HG02763 (cell line): ENCODE results near the gene PALMD.

Experiments used
- ATAC-seq: cut with Tn5 transposase; IDR thresholded peaks from one replicate; pipeline ENCODE4 v1.9.1; 2021; ENCODE audit warnings: mild to moderate bottlenecking, moderate library complexity; ENCODE audit not compliant: unreplicated experiment

The PALMD gene

DNA sequence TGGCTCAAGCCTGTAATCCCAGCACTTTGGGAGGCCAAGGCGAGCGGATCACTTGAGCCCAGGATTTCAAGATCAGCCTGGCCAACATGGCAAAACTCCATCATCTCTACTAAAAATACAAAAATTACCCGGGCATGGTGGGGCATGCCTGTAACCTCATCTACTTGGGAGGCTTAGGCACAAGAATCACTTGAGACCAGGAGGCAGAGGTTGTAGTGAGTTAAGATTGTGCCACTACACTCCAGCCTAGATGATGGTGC, 12.0 kb downstream of the PALMD start:
- no peak for ATAC-seq

DNA sequence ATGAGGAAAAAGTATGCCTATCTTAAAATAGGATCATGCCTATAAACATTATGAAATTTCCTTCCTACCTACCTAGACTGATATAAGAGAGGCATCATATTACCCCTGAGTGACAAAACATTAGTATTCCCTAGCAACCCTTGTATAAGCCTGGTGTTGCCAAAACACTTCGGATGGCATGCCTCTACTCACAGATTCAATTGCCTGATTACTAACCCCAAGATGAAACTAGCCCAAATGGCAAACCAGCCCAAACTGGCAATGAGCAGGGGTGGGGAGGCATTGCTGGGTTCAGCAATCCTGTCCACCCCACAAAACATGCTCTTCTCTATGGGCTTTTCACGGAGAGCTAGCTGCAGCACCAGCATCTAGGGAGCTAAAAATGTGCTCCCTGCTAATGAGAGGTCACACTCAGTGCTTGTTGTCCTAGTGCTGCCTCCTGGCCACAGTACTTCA, 13.9 kb downstream of the PALMD start:
- no peak for ATAC-seq

DNA sequence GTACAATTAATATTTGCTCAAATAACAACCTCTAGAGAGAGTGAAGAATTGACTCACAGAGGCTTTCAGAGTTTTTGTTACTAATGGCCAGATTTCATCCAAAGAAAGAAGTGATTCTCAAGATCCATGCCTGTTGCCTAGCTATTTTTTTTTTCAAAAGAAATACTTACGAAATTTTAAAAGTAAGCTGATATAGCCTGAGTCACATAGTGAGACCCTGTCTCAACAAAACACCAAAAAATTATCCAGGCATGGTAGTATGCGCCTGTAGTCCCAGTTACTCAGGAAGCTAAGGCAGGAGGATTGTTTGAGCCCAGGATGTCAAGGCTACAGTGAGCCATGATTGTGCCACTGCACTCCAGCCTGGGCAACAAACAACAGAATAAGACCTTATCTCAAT, 14.6 kb downstream of the PALMD start:
- ATAC-seq, result no peak

DNA sequence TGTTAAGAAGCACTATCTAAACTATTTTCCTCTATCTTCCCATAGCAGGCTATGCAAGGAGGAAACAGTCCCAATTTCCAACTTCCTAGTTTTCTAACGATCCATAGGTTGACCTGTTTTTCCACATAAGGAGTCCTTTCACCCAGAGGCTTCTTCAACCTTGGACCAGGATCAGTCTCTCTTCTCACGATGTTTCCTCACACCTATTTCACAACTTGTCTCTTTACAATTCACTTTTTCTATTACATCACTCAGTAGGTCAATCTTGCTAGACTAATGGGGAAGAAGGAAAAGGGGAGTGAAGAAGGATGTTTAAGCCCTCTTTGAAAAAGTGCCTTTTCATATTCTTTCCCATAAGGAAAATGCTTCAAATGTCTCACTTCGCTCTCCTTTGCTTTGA, 15.9 kb downstream of the PALMD start:
- ATAC-seq, result no peak

DNA sequence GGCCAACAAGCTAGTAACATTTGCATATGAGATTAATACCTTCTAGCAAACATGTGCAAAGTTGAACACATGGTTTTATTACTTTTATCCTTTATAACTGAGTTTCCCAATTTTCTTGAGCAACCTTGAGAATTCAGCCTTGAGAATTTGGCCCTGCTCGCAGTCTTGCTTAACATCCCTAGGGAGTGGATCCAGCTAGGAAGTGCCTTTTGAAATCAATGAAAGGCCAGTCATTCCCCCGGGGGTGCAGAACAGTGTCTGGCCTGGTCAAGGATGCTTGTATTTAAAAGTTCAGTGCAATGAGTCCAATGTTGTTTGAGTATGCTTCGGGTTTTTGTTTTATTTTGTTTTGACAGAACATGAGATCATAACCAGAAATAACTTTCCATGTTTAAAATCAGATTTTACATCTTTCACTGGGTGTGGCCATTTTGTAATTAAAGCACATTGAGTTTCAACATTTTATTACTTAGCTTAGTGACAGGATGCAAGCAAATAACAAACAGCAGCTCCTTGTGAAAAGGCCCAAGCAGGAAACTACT, 16.7 kb downstream of the PALMD start:
- no peak for ATAC-seq

DNA sequence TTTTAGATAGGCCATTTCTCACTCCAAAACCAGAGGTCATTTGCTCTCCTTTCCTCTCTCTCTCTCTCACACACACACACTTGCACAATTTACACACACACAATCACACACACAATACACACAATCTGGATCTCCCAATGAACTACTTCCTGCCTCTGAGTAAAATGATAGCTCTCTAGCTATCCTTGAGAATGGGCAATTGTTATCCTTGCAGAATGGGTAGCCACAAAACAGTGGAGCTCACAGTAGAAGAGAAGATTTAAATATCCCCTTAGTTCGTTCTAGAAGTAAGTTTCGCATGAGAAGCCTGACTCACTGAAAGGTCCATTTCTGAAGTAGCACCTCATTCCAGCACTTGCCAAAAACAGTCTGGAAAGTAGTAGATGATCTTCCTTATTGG, 17.6 kb downstream of the PALMD start:
- ATAC-seq, result no peak

DNA sequence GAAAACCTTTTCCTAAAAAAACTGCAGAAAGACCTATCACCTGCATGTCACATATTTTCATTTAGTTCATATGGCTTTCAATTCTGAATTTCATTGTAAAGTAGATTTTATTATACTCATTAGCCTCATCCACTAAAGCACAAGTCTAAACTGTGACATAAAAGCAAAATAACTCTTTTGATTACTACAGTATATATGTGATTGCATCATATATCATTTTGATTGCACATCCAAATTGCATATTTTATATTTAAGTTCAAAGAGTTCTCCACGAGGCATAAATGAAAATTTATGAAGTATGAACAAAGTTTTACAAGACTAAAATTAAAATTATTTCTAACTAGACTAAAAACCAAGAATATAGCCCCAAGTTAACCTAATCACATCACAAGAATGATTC, 19.3 kb downstream of the PALMD start:
- ATAC-seq, result no peak

DNA sequence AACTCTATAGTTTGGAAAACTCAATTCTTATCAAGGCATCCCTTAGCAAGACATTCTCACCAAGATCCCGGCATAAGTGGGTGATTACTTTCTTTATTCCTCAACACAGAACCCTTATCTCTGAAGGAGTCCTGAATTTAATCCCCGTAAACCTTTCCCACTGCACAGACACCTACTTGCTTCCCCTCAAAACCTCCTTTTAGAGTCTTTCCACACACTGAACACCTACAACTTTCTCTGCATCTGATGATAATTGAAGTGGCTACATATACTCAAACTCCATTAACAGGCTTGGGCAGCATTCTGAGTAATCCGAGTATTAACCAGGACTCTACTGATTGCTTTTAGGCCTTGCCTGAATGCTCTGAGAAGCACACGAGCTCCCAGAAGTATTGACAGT, 23.5 kb downstream of the PALMD start:
- no peak for ATAC-seq

DNA sequence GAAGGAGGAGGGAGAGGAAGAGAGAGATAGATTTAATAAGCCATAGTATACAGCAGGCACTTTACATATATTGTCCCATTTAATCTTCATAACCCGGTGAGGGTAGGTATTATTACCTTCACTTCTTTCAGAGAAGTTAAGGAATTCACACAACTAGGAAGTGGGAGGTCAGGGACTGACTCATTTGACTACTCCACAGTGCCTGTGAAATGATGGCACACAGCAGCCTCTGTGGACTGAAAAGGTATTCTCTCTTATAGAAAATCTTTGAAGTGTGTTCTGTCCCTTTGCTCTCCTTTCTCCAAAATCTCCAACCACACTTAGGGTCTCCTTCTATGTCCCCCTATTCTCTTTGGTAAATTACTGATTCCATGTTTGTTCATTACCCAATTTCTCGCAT, 23.9 kb downstream of the PALMD start:
- no peak for ATAC-seq

DNA sequence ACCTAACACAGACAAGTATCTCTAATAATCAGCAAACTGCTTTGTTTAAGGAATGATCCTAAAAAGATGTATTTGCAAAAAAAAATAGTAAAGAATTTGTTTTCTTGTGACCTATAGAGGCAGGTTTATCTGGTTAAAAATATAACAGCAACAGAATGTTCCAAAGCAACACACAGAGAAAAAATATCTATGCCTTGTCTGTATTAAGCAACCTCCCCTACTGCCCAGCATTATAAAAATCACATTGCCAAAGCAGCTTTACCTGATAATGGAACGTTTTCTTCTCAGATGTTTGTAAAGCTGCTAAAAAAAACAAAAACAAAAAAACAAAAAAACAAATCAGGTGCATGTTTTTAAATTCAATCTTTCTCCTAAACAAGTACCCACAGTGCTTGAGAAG, 24.7 kb downstream of the PALMD start:
- ATAC-seq, result no peak

DNA sequence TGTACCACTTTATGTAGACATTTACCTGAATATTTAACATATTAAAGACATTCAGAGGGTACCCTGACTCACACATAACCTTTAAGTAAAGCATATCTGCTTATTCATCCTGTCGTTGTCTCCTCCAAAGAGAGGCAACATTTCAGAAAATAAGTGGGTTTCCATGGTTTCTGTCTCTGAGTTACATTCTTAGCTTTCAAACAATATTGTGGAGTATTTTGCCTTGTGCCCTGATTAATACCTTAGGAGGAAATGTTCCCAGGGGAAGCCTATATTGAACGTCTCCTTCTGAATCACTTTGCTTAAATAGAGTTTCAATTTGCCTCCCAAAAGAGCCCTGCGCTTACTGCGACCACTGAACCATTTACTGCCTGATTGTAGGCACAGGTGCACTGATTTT, 26.1 kb downstream of the PALMD start:
- ATAC-seq, result no peak

DNA sequence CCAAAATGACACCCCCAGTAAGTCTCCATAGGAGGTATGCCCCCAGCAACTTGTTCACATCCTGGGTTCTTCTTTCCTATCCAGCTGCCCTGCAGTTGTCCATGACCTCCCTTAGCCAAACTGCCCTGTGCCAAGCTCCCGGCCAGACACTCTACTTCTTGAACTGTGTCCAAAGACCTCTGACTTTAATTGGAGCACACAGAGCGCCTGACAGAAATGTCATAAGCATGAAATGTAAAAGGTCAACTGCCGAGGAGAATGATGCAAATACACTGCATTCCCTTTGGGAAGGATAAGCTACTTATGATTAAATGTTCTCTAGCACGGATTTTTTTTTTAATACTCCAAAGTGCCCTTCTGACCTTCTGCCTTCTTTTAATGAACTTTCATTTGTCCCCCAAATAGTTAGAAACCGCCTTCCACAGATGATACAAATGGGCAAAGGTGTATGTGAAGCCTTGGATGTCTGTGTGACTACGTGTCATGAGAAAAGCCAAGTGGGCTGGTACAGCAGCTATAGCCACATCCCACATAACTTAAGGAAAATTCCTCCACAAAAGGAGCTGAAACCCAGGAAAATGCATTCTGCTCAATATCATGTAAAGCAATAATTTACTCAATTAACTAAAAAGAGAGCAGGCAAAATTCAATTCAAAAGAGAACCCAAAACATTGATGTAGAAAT, 26.8 kb downstream of the PALMD start:
- ATAC-seq, result no peak

DNA sequence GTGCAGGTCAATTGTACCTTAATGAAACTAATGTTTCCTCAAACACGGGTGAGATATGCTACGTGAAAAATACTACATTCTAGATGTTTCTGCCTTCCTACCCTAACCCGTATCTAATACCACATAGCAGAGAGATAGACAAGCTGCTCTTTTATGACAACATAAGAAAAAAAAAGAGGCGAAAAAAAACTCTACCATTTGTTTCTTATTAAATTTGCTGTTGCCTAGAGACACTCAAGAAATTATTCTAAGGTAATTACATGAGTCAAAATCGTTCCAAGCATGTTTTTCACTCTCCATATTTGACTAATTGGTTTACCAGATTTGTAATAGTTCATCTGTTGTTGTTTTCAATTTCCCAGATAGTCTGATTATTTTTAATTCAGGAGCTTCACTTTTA, 27.4 kb downstream of the PALMD start:
- no peak for ATAC-seq

DNA sequence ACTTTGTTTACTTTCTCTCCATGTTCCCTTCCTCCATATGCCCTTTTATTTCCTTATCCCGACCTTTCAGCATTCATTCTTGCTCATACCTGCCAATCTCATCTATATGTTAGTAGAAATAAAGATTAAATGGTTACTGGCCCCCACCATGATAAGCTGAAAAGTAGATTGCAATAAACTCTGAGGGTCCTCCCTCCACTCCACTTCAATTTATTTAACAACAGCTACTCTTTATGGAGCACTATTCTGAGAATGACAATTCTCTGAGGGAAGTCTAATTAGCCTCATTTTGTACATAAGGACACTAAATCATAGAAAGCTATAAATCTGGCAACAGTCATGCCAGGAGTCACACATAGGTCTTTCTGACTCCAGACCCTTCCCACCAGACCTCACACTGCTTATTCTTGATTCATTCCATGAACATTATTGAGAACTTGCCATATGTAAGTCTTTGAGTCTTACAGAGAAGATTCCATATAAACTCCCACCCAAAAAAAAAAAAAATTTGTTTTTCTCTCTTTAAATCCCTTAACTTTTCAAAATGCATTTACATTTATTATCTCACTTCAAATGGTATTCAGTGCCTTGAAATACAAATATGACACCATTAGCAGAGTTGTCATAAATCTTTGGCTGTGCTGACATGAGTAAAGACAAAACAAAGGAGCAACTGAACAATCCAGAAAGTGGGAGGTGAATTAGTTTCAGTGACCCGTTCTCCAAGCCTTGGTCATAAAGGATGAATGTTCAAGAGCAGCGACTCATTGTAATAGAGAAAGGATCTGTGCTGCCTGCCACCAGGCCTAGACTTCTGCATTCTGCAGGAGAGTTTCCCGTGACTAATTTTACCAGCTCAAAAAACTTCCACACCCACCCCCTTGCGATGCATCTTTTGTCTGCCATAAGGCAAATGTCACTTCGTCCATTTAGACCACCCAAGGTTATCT, 28.5 kb downstream of the PALMD start:
- ATAC-seq, result no peak

DNA sequence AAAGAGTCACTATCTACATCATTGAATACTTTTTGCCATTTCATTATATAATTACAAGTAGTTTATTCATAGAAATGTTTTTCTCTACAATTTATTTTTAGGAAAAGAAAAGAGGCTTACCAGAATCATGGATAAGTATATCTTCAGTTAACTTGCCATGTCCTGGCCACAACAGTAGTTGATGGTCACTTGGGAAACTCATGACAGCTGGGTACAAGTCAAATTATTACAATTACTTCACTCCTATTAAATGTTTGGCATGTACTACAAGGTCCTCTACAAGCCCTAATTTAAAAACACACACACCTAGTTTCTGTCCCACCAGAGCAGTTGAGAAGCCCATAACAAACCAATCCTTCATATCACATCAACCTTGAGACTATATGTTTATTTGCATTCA, 29.4 kb downstream of the PALMD start:
- no peak for ATAC-seq

DNA sequence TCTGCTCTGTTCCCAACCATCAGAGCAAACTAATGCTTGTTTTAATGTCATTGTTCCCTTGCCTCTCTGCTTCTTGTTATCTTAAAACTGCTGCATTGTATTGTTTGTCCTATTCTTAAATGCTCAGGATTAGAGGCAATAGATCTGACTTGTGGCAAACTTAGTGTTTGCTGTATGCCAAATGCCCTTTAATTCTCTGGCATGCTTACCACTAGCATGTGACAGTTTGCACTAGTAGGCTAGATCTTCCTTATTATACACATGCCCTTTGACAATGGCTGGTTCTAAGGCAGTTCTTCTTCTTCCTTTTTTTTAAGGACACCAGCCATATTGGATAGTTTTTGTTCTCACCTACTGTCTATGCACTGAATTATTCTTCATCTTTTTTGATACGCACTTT, 30.1 kb downstream of the PALMD start:
- no peak for ATAC-seq

DNA sequence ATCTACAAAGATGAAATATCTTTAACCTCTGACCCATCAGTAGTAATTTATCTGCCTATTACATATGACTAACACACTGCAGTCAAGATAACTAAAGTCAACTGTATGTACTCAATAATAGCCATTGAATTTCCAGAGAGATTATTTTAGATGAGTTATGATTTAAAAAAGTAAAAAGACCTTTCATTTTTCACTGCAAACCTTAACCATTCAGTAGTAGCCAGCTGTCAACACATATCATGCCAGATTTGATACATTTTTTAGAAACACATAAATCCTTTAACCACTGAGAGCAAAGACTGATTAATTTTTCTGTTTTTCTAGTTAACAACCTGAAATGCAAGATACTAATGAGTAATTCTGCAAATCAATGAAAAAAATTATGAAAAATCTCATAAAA, 31.0 kb downstream of the PALMD start:
- ATAC-seq, result no peak

DNA sequence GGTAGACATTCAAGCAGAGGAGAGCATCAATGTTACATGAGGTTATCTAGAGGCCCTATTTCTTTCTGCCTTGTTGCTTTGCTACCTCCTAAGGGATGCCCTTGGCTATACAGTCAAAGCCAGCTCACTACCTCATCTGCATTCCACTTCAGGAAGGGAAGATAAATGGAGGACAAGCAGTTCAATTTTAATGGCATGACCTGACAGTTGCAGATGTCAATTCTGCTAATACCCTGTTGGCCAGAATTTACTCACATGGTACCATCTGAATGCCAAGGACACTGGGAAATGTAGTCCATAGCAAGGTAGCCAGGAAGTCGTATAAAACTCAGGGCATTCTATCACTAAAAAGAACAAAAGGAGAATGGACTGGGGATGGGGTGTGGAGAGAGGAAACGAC, 31.5 kb downstream of the PALMD start:
- no peak for ATAC-seq

DNA sequence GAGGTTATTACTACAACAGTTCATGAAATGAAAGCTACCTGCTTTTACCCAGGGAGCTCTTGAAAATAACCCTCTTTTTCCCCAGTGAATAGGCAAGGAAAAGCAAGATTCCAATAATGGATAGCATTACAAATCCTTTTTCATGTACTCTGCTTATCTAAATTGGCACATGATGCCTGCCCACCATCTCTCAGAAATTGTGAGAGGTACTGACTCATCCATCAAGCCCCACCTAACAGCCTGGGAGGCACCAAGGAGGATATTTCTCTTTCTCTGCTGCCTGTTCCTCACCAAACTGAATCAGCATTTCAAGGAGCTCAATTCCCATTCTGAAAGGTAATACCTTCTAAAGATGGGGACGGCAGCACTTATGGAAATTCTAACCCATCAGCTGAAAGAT, 34.4 kb downstream of the PALMD start:
- no peak for ATAC-seq

DNA sequence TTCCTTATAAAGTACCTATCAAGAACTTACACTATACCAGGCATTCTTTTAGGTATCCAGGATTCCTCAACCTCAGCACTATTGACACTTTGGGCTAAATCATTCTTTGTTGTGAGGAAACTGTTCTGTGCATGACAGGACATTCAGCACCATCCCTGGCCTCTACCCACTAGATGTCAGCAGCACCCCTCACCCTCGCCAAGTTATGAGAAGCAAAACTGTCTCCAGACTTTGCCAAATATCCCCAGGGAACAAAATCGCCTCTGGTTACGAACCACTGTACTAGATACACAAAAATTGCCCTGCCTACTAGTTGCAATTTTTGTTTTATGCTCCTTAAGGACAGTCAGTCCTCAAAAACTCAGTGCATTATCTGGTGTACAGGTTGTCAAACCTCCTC, 35.7 kb downstream of the PALMD start:
- ATAC-seq, result no peak

DNA sequence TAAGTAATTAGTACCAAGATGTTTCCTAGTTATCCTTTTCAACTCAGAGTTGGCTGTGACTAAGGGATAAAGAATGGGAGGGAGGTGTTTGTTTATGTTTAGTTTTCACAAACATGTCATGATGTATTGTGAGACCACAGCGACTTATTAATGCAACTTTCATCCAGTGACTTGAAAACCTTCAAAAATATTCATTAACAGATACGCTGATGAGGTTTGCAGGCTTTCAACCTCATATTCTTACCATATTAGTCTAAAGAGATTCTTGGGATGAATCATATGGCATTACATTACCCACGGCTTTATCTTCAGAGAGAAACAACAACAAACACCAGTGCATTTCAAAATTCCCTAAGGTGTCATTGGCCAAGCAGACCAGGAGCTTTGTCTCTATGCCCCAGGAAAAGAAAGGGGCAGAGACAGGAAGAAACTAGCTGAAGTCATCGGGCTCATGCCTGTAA, 36.4 kb downstream of the PALMD start:
- ATAC-seq, result no peak

DNA sequence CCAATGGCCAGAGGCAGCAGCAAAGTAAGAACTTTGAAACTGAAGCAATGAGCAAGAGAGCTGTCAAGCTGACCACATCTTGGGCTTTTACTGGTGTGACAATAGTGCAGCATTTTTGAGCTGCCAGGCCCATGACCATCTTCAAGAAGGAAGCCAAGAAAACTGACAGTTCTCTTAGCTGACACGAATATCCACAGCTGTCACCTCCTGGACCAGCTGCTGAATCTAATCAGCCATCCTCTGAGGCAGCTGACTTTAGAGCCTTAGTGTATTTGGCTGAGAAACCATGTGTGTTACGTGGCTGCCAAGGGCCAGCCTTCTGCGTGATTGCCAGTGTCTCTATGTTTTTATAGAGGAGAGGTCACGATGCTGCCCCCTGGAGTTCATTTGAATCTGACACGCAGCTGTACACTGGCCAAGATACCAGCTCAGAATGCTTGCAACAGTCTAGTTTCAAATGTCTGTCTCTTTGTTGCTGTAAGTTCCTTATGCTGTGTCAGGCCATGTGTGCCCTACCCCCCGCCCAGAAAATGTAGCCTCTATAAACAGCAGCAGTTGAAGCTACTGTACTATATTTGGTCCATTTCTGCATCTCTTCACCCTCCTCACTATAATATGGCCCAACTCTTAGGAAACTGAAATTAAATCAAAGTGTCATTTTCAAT, 39.7 kb downstream of the PALMD start:
- ATAC-seq, result peak; percentile 79
